ENCODE data around the gene TEAD4. TPM values are rescaled to one million over a fixed set of nuclear protein-coding genes. Genes with fewer than 3 reads are reported as not detected.

The TEAD4 gene
- total RNA-seq, 1 experiment from 2014 or later = 96.2 TPM

GRCh38 chr12:3038926-3039510 lies 79.8 kb downstream of the TEAD4 start:
- Mint-ChIP-seq H3K9me3 (ENCODE audit: unreplicated experiment) (no peaks in the 10 kb centered on the region), H3K4me1 (ENCODE audit: low read depth, unreplicated experiment) (no peaks in the 10 kb centered on the region), H3K27me3 (ENCODE audit: insufficient read depth, unreplicated experiment) (no peaks in the 10 kb centered on the region), H3K36me3 (ENCODE audit: insufficient read depth, unreplicated experiment) (peaks cover 91% of the 10 kb centered on the region), H3K27ac (ENCODE audit: unreplicated experiment) (no peak overlapping the region), H3K4me3 (ENCODE audit: unreplicated experiment) (no peak overlapping the region)
- peaks cover 1% of the 10 kb centered on the region for H3K36me3 ChIP-seq (ENCODE audit: control insufficient read depth, insufficient read depth, low read length)
- ChIA-PET CTCF (no interaction called here), POLR2A (no interaction called here)
- no peak for TF ChIP-seq CTCF (IDR thresholded peaks at IDR 0.05; ENCODE audit: insufficient read depth in 1 of 2, low read depth in 1 of 2, low read length in 1 of 2, severe bottlenecking in 1 of 2, unreplicated experiment in 1 of 2)
- BruUV-seq (replicated peaks) = no TSS peak
- H3K27me3 ChIP-seq (replicated peaks; ENCODE audit: control insufficient read depth, insufficient read depth, low read length) = no peaks in the 10 kb centered on the region
- H3K4me3 ChIP-seq (ENCODE audit: low read depth, low read length) = no peak overlapping the region
- no peaks in the 10 kb centered on the region for H3K9me3 ChIP-seq
- DNase-seq = no peak
- H3K4me1 ChIP-seq = no peaks in the 10 kb centered on the region
- intact Hi-C loops (cut with micrococcal nuclease; ENCODE audit: unreplicated experiment) = no loop called here

- DNase-seq = no peak
- Mint-ChIP-seq H3K9me3 (ENCODE audit: unreplicated experiment) (no peaks in the 10 kb centered on the region), H3K4me3 (ENCODE audit: unreplicated experiment) (no peak overlapping the region), H3K36me3 (ENCODE audit: insufficient read depth, unreplicated experiment) (peaks cover 95% of the 10 kb centered on the region), H3K4me1 (ENCODE audit: low read depth, unreplicated experiment) (no peaks in the 10 kb centered on the region), H3K27me3 (ENCODE audit: insufficient read depth, unreplicated experiment) (no peaks in the 10 kb centered on the region), H3K27ac (ENCODE audit: unreplicated experiment) (peak overlapping the region; percentile 11)
- TF ChIP-seq CTCF (IDR thresholded peaks at IDR 0.05; ENCODE audit: insufficient read depth in 1 of 2, low read depth in 1 of 2, low read length in 1 of 2, severe bottlenecking in 1 of 2, unreplicated experiment in 1 of 2) = no peak
- Histone ChIP-seq H3K36me3 (ENCODE audit: control insufficient read depth, insufficient read depth, low read length) (peaks cover 1% of the 10 kb centered on the region), H3K4me3 (ENCODE audit: low read depth, low read length) (no peak overlapping the region), H3K4me1 (no peaks in the 10 kb centered on the region), H3K27me3 (replicated peaks; ENCODE audit: control insufficient read depth, insufficient read depth, low read length) (no peaks in the 10 kb centered on the region), H3K9me3 (no peaks in the 10 kb centered on the region)
- intact Hi-C loops (cut with micrococcal nuclease; ENCODE audit: unreplicated experiment) = no loop called here
- ChIA-PET CTCF (no interaction called here), POLR2A (no interaction called here)
- TSS peak; percentile 29 for BruUV-seq (replicated peaks)
Measured at GRCh38 chr12:3040026-3040656, 80.9 kb downstream of the TEAD4 start.

- Mint-ChIP-seq H3K36me3 (ENCODE audit: insufficient read depth, unreplicated experiment) (peaks cover 89% of the 10 kb centered on the region), H3K27ac (ENCODE audit: unreplicated experiment) (peak overlapping the region; percentile 11), H3K27me3 (ENCODE audit: insufficient read depth, unreplicated experiment) (no peaks in the 10 kb centered on the region), H3K9me3 (ENCODE audit: unreplicated experiment) (no peaks in the 10 kb centered on the region), H3K4me1 (ENCODE audit: low read depth, unreplicated experiment) (no peaks in the 10 kb centered on the region), H3K4me3 (ENCODE audit: unreplicated experiment) (no peak overlapping the region)
- DNase-seq = no peak
- no TSS peak for BruUV-seq (replicated peaks)
- Histone ChIP-seq H3K4me3 (ENCODE audit: low read depth, low read length) (no peak overlapping the region), H3K27me3 (replicated peaks; ENCODE audit: control insufficient read depth, insufficient read depth, low read length) (no peaks in the 10 kb centered on the region), H3K4me1 (no peaks in the 10 kb centered on the region), H3K9me3 (no peaks in the 10 kb centered on the region), H3K36me3 (ENCODE audit: control insufficient read depth, insufficient read depth, low read length) (peaks cover 1% of the 10 kb centered on the region)
- intact Hi-C loops (cut with micrococcal nuclease; ENCODE audit: unreplicated experiment) = loop anchor here (1.0 kb wide), 1 partner anchor 156 kb away; no protein-coding TSS in a partner anchor
- POLR2A ChIA-PET = interaction anchor here (1.0 kb wide), 1 partner anchor 191 kb away, joined by 4 read pairs; no protein-coding TSS in a partner anchor
- CTCF ChIA-PET = interaction anchor here (0.5 to 1.5 kb wide), 34 partner anchors 8 to 1236 kb away, joined by 3 to 18 read pairs (median 4); partner anchors contain the start of gene TULP3
- no peak for TF ChIP-seq CTCF (IDR thresholded peaks at IDR 0.05; ENCODE audit: insufficient read depth in 1 of 2, low read depth in 1 of 2, low read length in 1 of 2, severe bottlenecking in 1 of 2, unreplicated experiment in 1 of 2)
Measured at GRCh38 chr12:3040663-3041544, 81.7 kb downstream of the TEAD4 start.
